Measurements from ENCODE around the gene SEMA4D.

DNA sequence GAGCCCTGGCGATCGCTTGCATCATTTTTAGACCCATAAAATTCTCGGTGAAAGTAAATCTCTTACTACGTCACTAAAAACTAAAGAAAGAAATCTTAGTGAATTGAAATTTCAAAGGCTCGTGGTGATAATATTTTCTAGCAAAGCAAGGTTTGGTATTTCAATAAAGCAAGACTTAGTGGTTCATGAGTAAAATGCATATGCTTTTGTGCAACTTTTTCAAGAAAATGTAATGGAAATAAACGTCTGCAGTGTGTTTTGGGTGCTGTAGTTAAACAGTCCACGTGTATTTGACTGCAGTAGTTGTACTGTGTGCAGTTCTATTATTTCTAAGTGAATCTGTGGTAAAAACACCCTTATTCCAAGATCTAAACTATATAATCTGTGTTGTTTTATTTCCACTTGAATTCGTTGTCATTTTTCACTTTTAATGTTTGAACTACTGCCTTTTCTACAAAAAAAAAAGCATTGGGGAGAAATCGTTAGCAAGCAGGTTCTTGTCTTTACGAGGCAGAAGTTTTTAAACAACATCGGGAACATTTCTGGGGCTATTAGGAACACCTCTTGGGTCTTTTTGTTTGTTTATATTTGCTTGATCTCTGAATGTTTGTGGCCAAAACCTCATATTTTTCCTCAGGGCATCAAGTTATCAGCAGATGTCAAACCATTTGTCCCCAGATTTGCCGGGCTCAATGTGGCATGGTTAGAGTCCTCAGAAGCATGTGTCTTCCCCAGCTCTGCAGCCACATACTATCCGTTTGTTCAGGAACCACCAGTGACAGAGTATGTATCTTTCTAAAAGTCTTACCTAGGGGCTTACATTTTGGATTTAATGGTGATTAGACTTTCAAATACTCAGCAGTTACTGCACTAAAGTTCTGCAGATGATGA lies 178.7 kb downstream of the SEMA4D start:
- TF ChIP-seq, protein P1, sequence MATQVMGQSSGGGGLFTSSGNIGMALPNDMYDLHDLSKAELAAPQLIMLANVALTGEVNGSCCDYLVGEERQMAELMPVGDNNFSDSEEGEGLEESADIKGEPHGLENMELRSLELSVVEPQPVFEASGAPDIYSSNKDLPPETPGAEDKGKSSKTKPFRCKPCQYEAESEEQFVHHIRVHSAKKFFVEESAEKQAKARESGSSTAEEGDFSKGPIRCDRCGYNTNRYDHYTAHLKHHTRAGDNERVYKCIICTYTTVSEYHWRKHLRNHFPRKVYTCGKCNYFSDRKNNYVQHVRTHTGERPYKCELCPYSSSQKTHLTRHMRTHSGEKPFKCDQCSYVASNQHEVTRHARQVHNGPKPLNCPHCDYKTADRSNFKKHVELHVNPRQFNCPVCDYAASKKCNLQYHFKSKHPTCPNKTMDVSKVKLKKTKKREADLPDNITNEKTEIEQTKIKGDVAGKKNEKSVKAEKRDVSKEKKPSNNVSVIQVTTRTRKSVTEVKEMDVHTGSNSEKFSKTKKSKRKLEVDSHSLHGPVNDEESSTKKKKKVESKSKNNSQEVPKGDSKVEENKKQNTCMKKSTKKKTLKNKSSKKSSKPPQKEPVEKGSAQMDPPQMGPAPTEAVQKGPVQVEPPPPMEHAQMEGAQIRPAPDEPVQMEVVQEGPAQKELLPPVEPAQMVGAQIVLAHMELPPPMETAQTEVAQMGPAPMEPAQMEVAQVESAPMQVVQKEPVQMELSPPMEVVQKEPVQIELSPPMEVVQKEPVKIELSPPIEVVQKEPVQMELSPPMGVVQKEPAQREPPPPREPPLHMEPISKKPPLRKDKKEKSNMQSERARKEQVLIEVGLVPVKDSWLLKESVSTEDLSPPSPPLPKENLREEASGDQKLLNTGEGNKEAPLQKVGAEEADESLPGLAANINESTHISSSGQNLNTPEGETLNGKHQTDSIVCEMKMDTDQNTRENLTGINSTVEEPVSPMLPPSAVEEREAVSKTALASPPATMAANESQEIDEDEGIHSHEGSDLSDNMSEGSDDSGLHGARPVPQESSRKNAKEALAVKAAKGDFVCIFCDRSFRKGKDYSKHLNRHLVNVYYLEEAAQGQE (IDR thresholded peaks at IDR 0.05; ENCODE audit: borderline replicate concordance in 1 of 2, low read depth in 1 of 2, low read length in 2 of 2), result no peak
- no peak for TF ChIP-seq TCF7L2 (IDR thresholded peaks at IDR 0.05; ENCODE audit: low read depth, low read length)
